Measurements from ENCODE around the gene ARFIP1.

Gene ARFIP1

GRCh38 chr4:152776352-152776751, 3.4 kb upstream of the ARFIP1 start:
- no peak for TF ChIP-seq EP300 (IDR thresholded peaks at IDR 0.05; ENCODE audit: borderline replicate concordance)
- no peak for TF ChIP-seq TEAD4 (IDR thresholded peaks at IDR 0.05)

GRCh38 chr4:152777488-152777887, 2.3 kb upstream of the ARFIP1 start:
- TF ChIP-seq NFIC (IDR thresholded peaks at IDR 0.05): no peak
- no peak for TF ChIP-seq TAF1 (IDR thresholded peaks at IDR 0.05; ENCODE audit: low read depth)
- TF ChIP-seq, protein P1, sequence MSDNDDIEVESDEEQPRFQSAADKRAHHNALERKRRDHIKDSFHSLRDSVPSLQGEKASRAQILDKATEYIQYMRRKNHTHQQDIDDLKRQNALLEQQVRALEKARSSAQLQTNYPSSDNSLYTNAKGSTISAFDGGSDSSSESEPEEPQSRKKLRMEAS (IDR thresholded peaks at IDR 0.05): no peak
- TF ChIP-seq ZBTB7A (IDR thresholded peaks at IDR 0.05; ENCODE audit: low read depth): no peak
- TF ChIP-seq EGR1 (IDR thresholded peaks at IDR 0.05): no peak
- TF ChIP-seq, protein P2, sequence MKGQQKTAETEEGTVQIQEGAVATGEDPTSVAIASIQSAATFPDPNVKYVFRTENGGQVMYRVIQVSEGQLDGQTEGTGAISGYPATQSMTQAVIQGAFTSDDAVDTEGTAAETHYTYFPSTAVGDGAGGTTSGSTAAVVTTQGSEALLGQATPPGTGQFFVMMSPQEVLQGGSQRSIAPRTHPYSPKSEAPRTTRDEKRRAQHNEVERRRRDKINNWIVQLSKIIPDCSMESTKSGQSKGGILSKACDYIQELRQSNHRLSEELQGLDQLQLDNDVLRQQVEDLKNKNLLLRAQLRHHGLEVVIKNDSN (IDR thresholded peaks at IDR 0.05): no peak

GRCh38 chr4:152778656-152779512, 870 bp upstream of the ARFIP1 start:
- no peak for TF ChIP-seq RAD21 (IDR thresholded peaks at IDR 0.05; ENCODE audit: low read depth)
- no peak for TF ChIP-seq FOXM1 (IDR thresholded peaks at IDR 0.05; ENCODE audit: borderline replicate concordance, low read depth)
- no peak for TF ChIP-seq YY1 (IDR thresholded peaks at IDR 0.05; ENCODE audit: low read depth)
- no peak for TF ChIP-seq ZBTB7A (IDR thresholded peaks at IDR 0.05; ENCODE audit: low read depth)
- no peak for TF ChIP-seq CREB1 (IDR thresholded peaks at IDR 0.05; ENCODE audit: low read depth)

- TF ChIP-seq NFIC (IDR thresholded peaks at IDR 0.05) (no peak), FOXM1 (IDR thresholded peaks at IDR 0.05; ENCODE audit: borderline replicate concordance, low read depth) (no peak)
- TF ChIP-seq, protein P1 (IDR thresholded peaks at IDR 0.05): peak; percentile 16; the same call in 1 of the 2 replicates
These were observed 569 bp downstream of the ARFIP1 start for GRCh38 chr4:152780267-152780778.

DNA sequence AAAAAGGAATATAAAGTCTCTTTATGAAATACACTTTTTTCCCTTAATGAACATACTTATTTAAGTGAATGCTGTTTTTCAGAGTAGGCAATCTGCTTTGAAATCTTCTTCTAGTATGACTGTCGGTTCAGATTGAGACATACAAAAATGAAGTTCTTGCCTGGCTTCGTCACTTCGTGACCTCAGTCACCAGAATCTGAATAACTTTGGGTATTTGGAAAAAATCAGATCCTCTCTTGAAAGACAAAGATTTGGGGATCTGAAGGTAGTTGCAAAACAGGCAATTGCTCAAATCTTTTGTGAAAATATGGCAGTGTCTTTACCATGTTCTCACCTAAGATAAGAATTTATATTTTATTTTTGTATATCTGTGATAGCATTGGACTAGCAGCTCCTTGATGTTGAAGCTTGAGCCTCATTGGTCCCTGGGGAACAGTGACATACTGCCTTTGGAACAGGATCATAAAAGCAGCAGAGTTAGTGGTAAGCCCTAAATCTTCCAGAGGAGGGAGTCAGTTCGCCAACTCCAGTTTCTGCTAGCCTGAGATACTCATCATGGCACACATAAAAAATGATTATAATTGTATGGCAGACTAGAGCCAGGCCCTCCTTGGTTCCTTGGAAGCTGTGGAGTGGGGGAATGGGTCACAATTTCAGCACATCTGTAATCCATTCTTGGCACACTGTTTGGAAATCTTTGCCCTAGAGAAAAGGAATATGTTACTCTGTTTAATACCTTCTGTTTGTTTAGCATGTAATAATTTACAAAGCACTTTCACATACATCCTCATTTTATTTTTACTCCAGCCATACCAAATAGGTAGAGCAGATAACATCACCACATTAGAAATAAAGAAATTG, 5.0 kb downstream of the ARFIP1 start:
- TF ChIP-seq RAD21 (IDR thresholded peaks at IDR 0.05; ENCODE audit: low read depth) (peak; percentile 4; the same call in 1 of the 2 replicates), YY1 (IDR thresholded peaks at IDR 0.05; ENCODE audit: low read depth) (no peak)

DNA sequence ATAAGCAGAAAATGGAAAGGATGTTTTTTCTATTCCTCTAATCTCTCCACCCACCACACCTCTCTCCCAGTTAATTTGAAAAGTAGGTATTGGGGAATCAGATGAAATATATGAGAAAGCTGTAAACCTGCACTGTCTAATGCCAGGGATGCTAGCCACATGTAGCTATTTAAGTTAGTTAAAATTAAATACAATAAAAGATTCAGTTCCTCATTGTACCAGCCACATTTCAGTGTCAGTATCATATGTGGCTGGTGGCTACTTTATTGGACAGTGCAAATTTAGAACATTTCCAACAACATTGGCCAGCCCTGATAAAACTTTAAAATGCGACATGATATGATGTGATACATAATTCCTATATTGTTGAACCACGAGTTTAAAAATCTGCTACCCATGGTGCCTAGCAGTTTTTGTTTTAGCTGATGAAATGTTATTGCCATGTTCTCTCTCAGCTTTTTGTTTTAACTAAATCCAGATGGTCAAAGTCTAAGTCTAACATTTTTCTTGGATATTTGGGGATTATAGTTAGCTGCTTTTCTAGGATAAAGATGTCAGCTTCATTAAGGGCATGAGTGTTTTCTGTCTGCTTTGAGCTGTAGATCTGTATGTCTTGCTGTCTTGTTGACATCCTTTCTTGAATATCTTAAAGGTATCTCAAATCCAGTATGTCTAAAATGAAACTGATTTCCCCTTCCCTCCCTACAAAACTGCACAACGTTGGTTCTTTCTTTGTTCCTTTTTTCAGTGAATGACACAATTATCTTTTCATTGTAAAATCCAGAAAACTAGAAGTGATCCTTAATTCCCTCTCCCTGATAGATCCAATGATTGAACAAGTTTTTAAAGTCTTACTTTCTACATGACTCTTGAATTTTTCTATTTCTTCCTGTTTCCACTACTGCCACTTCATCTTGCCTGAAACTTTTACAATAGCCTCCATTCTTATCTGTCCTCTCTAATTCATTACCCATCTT, 6.2 kb downstream of the ARFIP1 start:
- TF ChIP-seq TCF12 (IDR thresholded peaks at IDR 0.05; ENCODE audit: low read depth) (no peak), CEBPB (IDR thresholded peaks at IDR 0.05) (no peak), RAD21 (IDR thresholded peaks at IDR 0.05; ENCODE audit: low read depth) (no peak), TEAD4 (IDR thresholded peaks at IDR 0.05) (no peak), EP300 (IDR thresholded peaks at IDR 0.05; ENCODE audit: borderline replicate concordance) (no peak), TAF1 (IDR thresholded peaks at IDR 0.05; ENCODE audit: low read depth) (no peak), FOXM1 (IDR thresholded peaks at IDR 0.05; ENCODE audit: borderline replicate concordance, low read depth) (no peak), EGR1 (IDR thresholded peaks at IDR 0.05) (no peak), CREB1 (IDR thresholded peaks at IDR 0.05; ENCODE audit: low read depth) (no peak), YY1 (IDR thresholded peaks at IDR 0.05; ENCODE audit: low read depth) (no peak), ZBTB7A (IDR thresholded peaks at IDR 0.05; ENCODE audit: low read depth) (no peak), NFIC (IDR thresholded peaks at IDR 0.05) (no peak)
- TF ChIP-seq, protein P3, sequence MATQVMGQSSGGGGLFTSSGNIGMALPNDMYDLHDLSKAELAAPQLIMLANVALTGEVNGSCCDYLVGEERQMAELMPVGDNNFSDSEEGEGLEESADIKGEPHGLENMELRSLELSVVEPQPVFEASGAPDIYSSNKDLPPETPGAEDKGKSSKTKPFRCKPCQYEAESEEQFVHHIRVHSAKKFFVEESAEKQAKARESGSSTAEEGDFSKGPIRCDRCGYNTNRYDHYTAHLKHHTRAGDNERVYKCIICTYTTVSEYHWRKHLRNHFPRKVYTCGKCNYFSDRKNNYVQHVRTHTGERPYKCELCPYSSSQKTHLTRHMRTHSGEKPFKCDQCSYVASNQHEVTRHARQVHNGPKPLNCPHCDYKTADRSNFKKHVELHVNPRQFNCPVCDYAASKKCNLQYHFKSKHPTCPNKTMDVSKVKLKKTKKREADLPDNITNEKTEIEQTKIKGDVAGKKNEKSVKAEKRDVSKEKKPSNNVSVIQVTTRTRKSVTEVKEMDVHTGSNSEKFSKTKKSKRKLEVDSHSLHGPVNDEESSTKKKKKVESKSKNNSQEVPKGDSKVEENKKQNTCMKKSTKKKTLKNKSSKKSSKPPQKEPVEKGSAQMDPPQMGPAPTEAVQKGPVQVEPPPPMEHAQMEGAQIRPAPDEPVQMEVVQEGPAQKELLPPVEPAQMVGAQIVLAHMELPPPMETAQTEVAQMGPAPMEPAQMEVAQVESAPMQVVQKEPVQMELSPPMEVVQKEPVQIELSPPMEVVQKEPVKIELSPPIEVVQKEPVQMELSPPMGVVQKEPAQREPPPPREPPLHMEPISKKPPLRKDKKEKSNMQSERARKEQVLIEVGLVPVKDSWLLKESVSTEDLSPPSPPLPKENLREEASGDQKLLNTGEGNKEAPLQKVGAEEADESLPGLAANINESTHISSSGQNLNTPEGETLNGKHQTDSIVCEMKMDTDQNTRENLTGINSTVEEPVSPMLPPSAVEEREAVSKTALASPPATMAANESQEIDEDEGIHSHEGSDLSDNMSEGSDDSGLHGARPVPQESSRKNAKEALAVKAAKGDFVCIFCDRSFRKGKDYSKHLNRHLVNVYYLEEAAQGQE (IDR thresholded peaks at IDR 0.05; ENCODE audit: low read depth): no peak
- TF ChIP-seq, protein P2 (IDR thresholded peaks at IDR 0.05): no peak
- TF ChIP-seq, protein P1 (IDR thresholded peaks at IDR 0.05): no peak

Measured in Ishikawa (cell line).